ENCODE data around the gene TMEM203.

Gene TMEM203

GRCh38 chr9:137235424-137236237, 30.2 kb upstream of the TMEM203 start:
- in situ Hi-C loops (cut with MboI; ENCODE audit: low sequenced_read_pairs, unreplicated experiment), result no loop called here

GRCh38 chr9:137234758-137235423, 29.4 kb upstream of the TMEM203 start:
- no peak for TF ChIP-seq CTCF (IDR thresholded peaks at IDR 0.05; ENCODE audit: borderline replicate concordance, control extremely low read depth, extremely low read depth, insufficient read depth, missing control alignments)
- in situ Hi-C loops (cut with MboI; ENCODE audit: low sequenced_read_pairs, unreplicated experiment), result no loop called here
- DNase-seq (ENCODE audit: low spot score), result no peak

More at GRCh38 chr9:137235424-137236237, 30.2 kb upstream of the TMEM203 start:
- no peak for TF ChIP-seq CTCF (IDR thresholded peaks at IDR 0.05; ENCODE audit: borderline replicate concordance, control extremely low read depth, extremely low read depth, insufficient read depth, missing control alignments)
- no peak for DNase-seq (ENCODE audit: low spot score)

- in situ Hi-C loops (cut with MboI; ENCODE audit: low sequenced_read_pairs, unreplicated experiment), result no loop called here
- no peak for TF ChIP-seq CTCF (IDR thresholded peaks at IDR 0.05; ENCODE audit: borderline replicate concordance, control extremely low read depth, extremely low read depth, insufficient read depth, missing control alignments)
These were observed 28.7 kb upstream of the TMEM203 start for GRCh38 chr9:137234055-137234697.

GRCh38 chr9:137233143-137233980, 27.9 kb upstream of the TMEM203 start:
- TF ChIP-seq CTCF (IDR thresholded peaks at IDR 0.05; ENCODE audit: borderline replicate concordance, control extremely low read depth, extremely low read depth, insufficient read depth, missing control alignments), result no peak
- DNase-seq (ENCODE audit: low spot score), result no peak
- in situ Hi-C loops (cut with MboI; ENCODE audit: low sequenced_read_pairs, unreplicated experiment), result no loop called here

More at GRCh38 chr9:137234055-137234697, 28.7 kb upstream of the TMEM203 start:
- no peak for DNase-seq (ENCODE audit: low spot score)

- in situ Hi-C loops (cut with MboI; ENCODE audit: low sequenced_read_pairs, unreplicated experiment), result no loop called here
- no peak for TF ChIP-seq CTCF (IDR thresholded peaks at IDR 0.05; ENCODE audit: borderline replicate concordance, control extremely low read depth, extremely low read depth, insufficient read depth, missing control alignments)
- DNase-seq (ENCODE audit: low spot score), result no peak
These were observed 27.1 kb upstream of the TMEM203 start for GRCh38 chr9:137232510-137232909.

GRCh38 chr9:137232101-137232500, 26.7 kb upstream of the TMEM203 start:
- no peak for TF ChIP-seq CTCF (IDR thresholded peaks at IDR 0.05; ENCODE audit: borderline replicate concordance, control extremely low read depth, extremely low read depth, insufficient read depth, missing control alignments)
- in situ Hi-C loops (cut with MboI; ENCODE audit: low sequenced_read_pairs, unreplicated experiment), result no loop called here
- no peak for DNase-seq (ENCODE audit: low spot score)

Data from GM13976 (cell line).